Endothelial cell of umbilical vein (primary cell): Measurements from ENCODE around the gene TMEM269. TPM values are rescaled to one million over a fixed set of nuclear protein-coding genes. Genes with fewer than 3 reads are reported as not detected.

ENCODE experiments used
- BruUV-seq: library from RNA; stranded (reverse); fragments of 400-500 nt; replicated peaks from 2 replicates; lab custom pipeline; 2021; lab: Mats Ljungman, UMichigan
- CTCF ChIA-PET: fragments of 300-600, 350-600 bp; sonication (Branson Sonifier 250); formaldehyde crosslinking; loops from one replicate; lab custom pipeline; 2021; ENCODE audit warnings: antibody characterized with exemption, inconsistent platforms; lab: Charles Lee
- POLR2A ChIA-PET: fragments of 300-600, 350-600 bp; sonication (Branson Sonifier 250); formaldehyde crosslinking; loops from one replicate; lab custom pipeline; 2021; ENCODE audit warnings: antibody characterized with exemption, inconsistent platforms; lab: Charles Lee
- DNase-seq: peaks from one replicate; pipeline ENCODE4 v3.0.0-alpha.2; 2011; ENCODE audit warnings: low read depth, low spot score
- FAIRE-seq: peaks from 2 replicates; lab custom pipeline; 2011; peaks lifted over from hg19 to GRCh38; lab: Jason Lieb, UNC
- H2AFZ ChIP-seq: 2 replicates; pipeline ENCODE4 v1.6.0; 2012; ENCODE audit warnings: low read depth, low read length, control low read depth, inconsistent platforms
- H3K27ac ChIP-seq: 2 replicates; pipeline ENCODE4 v1.5.1; 2011; ENCODE audit warnings: low read depth, mild to moderate bottlenecking, control low read depth, low read length, moderate library complexity; ENCODE audit not compliant: insufficient read depth
- H3K27me3 ChIP-seq, 2 experiments: 2 replicates each; pipeline versions ENCODE4 v1.6.0 to v1.6.1; 2011; ENCODE audit warnings: low read length in 2 of 2, mixed read lengths in 1 of 2; ENCODE audit not compliant: control insufficient read depth in 2 of 2, insufficient read depth in 2 of 2
- H3K36me3 ChIP-seq, 2 experiments: 2 replicates in 1 of 2; 3 replicates in 1 of 2; pipeline ENCODE4 v1.5.1; 2011; ENCODE audit warnings: low read length in 2 of 2, mild to moderate bottlenecking in 1 of 2, moderate library complexity in 1 of 2; ENCODE audit not compliant: control insufficient read depth in 2 of 2, insufficient read depth in 2 of 2; ENCODE audit errors: extremely low read depth in 1 of 2
- H3K4me1 ChIP-seq: 3 replicates; pipeline ENCODE4 v1.5.1; 2011; ENCODE audit warnings: mild to moderate bottlenecking, low read length; ENCODE audit not compliant: control insufficient read depth, insufficient read depth; ENCODE audit errors: extremely low read depth
- H3K4me2 ChIP-seq: 2 replicates; pipeline ENCODE4 v1.6.1; 2011; ENCODE audit warnings: low read length, control low read depth, mixed read lengths; ENCODE audit not compliant: insufficient read depth
- H3K4me3 ChIP-seq, 3 experiments: fragments of 200-600 bp in 1 of 3; sonication (generic), shearing (Covaris generic) in 1 of 3; replicated peaks in 1 of 3; 2 replicates each; pipeline ENCODE4 v1.5.1; 2011 to 2016; ENCODE audit warnings: control low read depth in 3 of 3, low read length in 3 of 3, mild to moderate bottlenecking in 2 of 3, inconsistent platforms in 1 of 3, low read depth in 1 of 3, moderate library complexity in 1 of 3; ENCODE audit not compliant: insufficient read depth in 1 of 3
- H3K79me2 ChIP-seq: 2 replicates; pipeline ENCODE4 v1.6.0; 2012; ENCODE audit warnings: low read length, inconsistent platforms; ENCODE audit not compliant: control insufficient read depth, insufficient read depth
- H3K9ac ChIP-seq: replicated peaks from 2 replicates; pipeline ENCODE3; 2011; ENCODE audit warnings: low read length, control low read depth; ENCODE audit not compliant: insufficient read depth; ENCODE audit errors: extremely low read depth
- H3K9me1 ChIP-seq: replicated peaks from 3 replicates; pipeline ENCODE4 v1.6.0; 2011; ENCODE audit warnings: mild to moderate bottlenecking, low read length; ENCODE audit not compliant: control insufficient read depth, insufficient read depth; ENCODE audit errors: extremely low read depth
- H3K9me3 ChIP-seq: replicated peaks from 2 replicates; pipeline ENCODE4 v1.5.1; 2012; ENCODE audit warnings: low read length, inconsistent platforms; ENCODE audit not compliant: control insufficient read depth, insufficient read depth
- H4K20me1 ChIP-seq: replicated peaks from 2 replicates; pipeline ENCODE3; 2011; ENCODE audit warnings: mild to moderate bottlenecking, low read length; ENCODE audit not compliant: control insufficient read depth, insufficient read depth; ENCODE audit errors: extremely low read depth
- EZH2 ChIP-seq: IDR thresholded peaks from 2 replicates; pipeline ENCODE4 v1.6.1; 2012; ENCODE audit warnings: borderline replicate concordance, low read depth, mild to moderate bottlenecking, moderate library complexity, low read length, inconsistent platforms; ENCODE audit not compliant: severe bottlenecking
- FOS ChIP-seq: IDR thresholded peaks from 2 replicates; pipeline ENCODE4 v1.6.1; 2011; ENCODE audit warnings: mild to moderate bottlenecking, low read length, moderate library complexity, borderline replicate concordance; ENCODE audit not compliant: insufficient read depth
- GATA2 ChIP-seq: IDR thresholded peaks from 2 replicates; pipeline ENCODE4 v1.7.0; 2011; ENCODE audit warnings: low read depth, mild to moderate bottlenecking, moderate library complexity, mixed read lengths, low read length; ENCODE audit not compliant: insufficient read length, insufficient read depth
- JUN ChIP-seq: IDR thresholded peaks from 2 replicates; pipeline ENCODE4 v1.6.1; 2011; ENCODE audit warnings: borderline replicate concordance, low read depth; ENCODE audit not compliant: insufficient read length, insufficient read depth
- MYC ChIP-seq: IDR thresholded peaks from one replicate; pipeline ENCODE4 v1.6.1; 2011; ENCODE audit warnings: mild to moderate bottlenecking, low read depth, low read length
- POLR2A ChIP-seq: IDR thresholded peaks from 2 replicates; pipeline ENCODE4 v1.6.1; 2012; ENCODE audit warnings: low read depth, mild to moderate bottlenecking, control low read depth, low read length
- POLR2AphosphoS5 ChIP-seq: IDR thresholded peaks from 2 replicates; pipeline ENCODE4 v1.6.1; 2012; ENCODE audit warnings: low read depth, mild to moderate bottlenecking, control low read depth, low read length, moderate library complexity; ENCODE audit not compliant: insufficient read depth
- dilution Hi-C: fragments of 300-500 bp; cut with MboI; formaldehyde crosslinking; loops from one replicate; pipeline ENCODE4 v1.15.0; 2019; ENCODE audit warnings: low sequenced_read_pairs; ENCODE audit not compliant: extremely low pct_ligation_motif_present
- intact Hi-C: fragments of 100-400 bp; cut with micrococcal nuclease; formaldehyde crosslinking; loops from one replicate; pipeline ENCODE4 v1.10.0; 2022
- polyA plus RNA-seq, 4 experiments: library from polyadenylated mRNA; depleted of rRNA in 3 of 4; stranded (reverse) in 3 of 4; unstranded in 1 of 4; fragments of >200 nt; gene quantifications; 2 replicates each; pipeline versions ENCODE4 v1.2.1 to v1.2.3, GENCODE V29; 2011 to 2012; ENCODE audit warnings: missing spikeins in 1 of 4
- total RNA-seq: library from RNA; stranded (reverse); gene quantifications from 2 replicates; pipeline ENCODE4 v1.2.3, GENCODE V29; 2021
- TF ChIP-seq, protein P1 (sequence below): IDR thresholded peaks from 2 replicates; pipeline ENCODE4 v1.6.1; 2011; ENCODE audit not compliant: insufficient read depth, insufficient read length
- TF ChIP-seq, protein P2 (sequence below), 2 donors: IDR thresholded peaks; 1 replicate in 1 of 2; 2 replicates in 1 of 2; pipeline ENCODE4 v1.5.1; 2011; ENCODE audit warnings: low read length in 2 of 2, mild to moderate bottlenecking in 2 of 2, moderate library complexity in 2 of 2, control low read depth in 1 of 2, inconsistent platforms in 1 of 2, low read depth in 1 of 2; ENCODE audit not compliant: insufficient read depth in 1 of 2; ENCODE audit errors: extremely low read depth in 1 of 2

TMEM269 gene
- total and polyA plus RNA-seq, 2 donors (not counting 3 experiments of a cell fraction or from before 2014, with no cell fraction given) = 0.03 TPM; not detected in 1

DNA sequence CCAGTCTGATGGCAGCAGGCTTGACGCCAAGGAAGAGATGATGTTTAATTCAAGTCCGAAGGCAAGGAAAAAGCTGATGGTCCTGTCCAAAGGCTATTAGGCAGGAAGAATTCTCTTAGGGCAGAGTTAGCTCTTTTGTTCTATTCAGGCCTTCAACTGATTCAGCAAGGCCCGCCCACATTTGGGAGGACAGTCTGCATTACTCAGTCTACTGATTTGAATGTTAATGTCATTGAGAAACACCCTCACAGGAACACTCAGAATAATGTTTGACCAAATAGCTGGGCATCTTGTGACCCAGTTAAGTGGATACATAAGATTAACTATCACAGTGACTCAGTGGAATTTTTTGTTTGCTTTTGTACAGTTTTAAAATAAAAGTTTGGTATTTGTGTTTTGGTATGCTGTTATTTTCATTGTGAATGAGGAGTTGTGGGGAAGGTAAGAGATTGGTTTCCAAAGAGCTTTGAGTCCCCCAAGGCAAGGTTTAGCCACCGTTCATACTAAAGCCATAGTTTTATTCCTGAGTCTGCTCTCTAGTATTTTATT lies 59.9 kb downstream of the TMEM269 start:
- peaks cover 0 to 1% of the 10 kb centered on the region in 2 experiments for H3K36me3 ChIP-seq
- DNase-seq (no peak), FAIRE-seq (peak; percentile 15)
- no peaks in the 10 kb centered on the region for H3K9me1 ChIP-seq
- no peak overlapping the region for H3K4me2 ChIP-seq
- peaks cover 12% of the 10 kb centered on the region for H3K4me1 ChIP-seq
- no peaks in the 10 kb centered on the region for H4K20me1 ChIP-seq
- no peaks in the 10 kb centered on the region for H3K27me3 ChIP-seq
- peaks cover 5% of the 10 kb centered on the region for H3K79me2 ChIP-seq
- no TSS peak for BruUV-seq
- intact Hi-C loops = no loop called here
- dilution Hi-C loops = no loop called here
- ChIA-PET CTCF (interaction anchor here (1.4 kb wide), 1 partner anchor 229 kb away, joined by 4 read pairs; no protein-coding TSS in a partner anchor), POLR2A (no interaction called here)
- H3K4me3 ChIP-seq = no peak overlapping the region
- no peak overlapping the region for H3K9ac ChIP-seq
- H2AFZ ChIP-seq = no peak overlapping the region
- TF ChIP-seq EZH2 (no peak), JUN (no peak)
- no peaks in the 10 kb centered on the region for H3K9me3 ChIP-seq
- H3K27ac ChIP-seq = no peak overlapping the region

DNA sequence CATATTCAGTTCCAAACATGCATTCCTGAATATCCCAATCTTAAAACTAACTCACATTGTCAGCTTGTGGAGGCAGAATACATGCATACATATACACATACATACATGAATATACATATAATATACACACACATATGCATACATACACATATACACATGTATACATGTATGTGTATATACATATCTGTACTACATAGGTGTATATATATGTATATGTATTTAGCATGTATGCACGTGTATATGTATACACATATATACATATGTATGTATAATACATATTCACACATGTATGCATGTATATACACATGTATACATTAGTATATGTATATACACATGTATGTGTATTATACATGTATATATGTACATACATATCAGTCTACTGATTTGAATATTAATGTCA lies 60.4 kb downstream of the TMEM269 start:
- Histone ChIP-seq H3K27ac (no peak overlapping the region), H3K9ac (no peak overlapping the region), H2AFZ (no peak overlapping the region), H3K4me3 (no peak overlapping the region), H3K4me2 (no peak overlapping the region), H3K9me3 (no peaks in the 10 kb centered on the region), H3K27me3 (no peaks in the 10 kb centered on the region), H3K79me2 (peaks cover 5% of the 10 kb centered on the region), H3K9me1 (no peaks in the 10 kb centered on the region), H3K36me3 (peaks cover 0 to 5% of the 10 kb centered on the region in 2 experiments), H3K4me1 (peaks cover 12% of the 10 kb centered on the region), H4K20me1 (no peaks in the 10 kb centered on the region)
- DNase-seq = no peak
- CTCF ChIA-PET = interaction anchor here (2.2 kb wide), 1 partner anchor 228 kb away, joined by 21 read pairs; no protein-coding TSS in a partner anchor
- POLR2A ChIA-PET = no interaction called here
- no TSS peak for BruUV-seq
- dilution Hi-C loops (no loop called here), intact Hi-C loops (no loop called here)
- FAIRE-seq = no peak
- TF ChIP-seq MYC = no peak
- no peak for TF ChIP-seq EZH2
- TF ChIP-seq, protein P1, sequence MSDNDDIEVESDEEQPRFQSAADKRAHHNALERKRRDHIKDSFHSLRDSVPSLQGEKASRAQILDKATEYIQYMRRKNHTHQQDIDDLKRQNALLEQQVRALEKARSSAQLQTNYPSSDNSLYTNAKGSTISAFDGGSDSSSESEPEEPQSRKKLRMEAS = no peak
- no peak for TF ChIP-seq GATA2
- no peak for TF ChIP-seq POLR2A
- TF ChIP-seq FOS = no peak
- no peak for TF ChIP-seq JUN
- TF ChIP-seq, protein P2, sequence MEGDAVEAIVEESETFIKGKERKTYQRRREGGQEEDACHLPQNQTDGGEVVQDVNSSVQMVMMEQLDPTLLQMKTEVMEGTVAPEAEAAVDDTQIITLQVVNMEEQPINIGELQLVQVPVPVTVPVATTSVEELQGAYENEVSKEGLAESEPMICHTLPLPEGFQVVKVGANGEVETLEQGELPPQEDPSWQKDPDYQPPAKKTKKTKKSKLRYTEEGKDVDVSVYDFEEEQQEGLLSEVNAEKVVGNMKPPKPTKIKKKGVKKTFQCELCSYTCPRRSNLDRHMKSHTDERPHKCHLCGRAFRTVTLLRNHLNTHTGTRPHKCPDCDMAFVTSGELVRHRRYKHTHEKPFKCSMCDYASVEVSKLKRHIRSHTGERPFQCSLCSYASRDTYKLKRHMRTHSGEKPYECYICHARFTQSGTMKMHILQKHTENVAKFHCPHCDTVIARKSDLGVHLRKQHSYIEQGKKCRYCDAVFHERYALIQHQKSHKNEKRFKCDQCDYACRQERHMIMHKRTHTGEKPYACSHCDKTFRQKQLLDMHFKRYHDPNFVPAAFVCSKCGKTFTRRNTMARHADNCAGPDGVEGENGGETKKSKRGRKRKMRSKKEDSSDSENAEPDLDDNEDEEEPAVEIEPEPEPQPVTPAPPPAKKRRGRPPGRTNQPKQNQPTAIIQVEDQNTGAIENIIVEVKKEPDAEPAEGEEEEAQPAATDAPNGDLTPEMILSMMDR (IDR thresholded peaks at IDR 0.05; ENCODE audit: extremely low read depth in 1 of 2, insufficient read depth in 1 of 2, low read depth in 1 of 2, low read length in 2 of 2) = no peak
- TF ChIP-seq POLR2AphosphoS5 = no peak
